HG03442 (cell line): Measurements from ENCODE around the gene AGPAT2.

ENCODE experiments used
- ATAC-seq: cut with Tn5 transposase; IDR thresholded peaks from one replicate; pipeline ENCODE4 v1.9.1; 2021; ENCODE audit warnings: mild to moderate bottlenecking, moderate library complexity; ENCODE audit not compliant: unreplicated experiment

The AGPAT2 gene

GRCh38 chr9:136703276-136703860, 16.1 kb upstream of the AGPAT2 start:
- no peak for ATAC-seq

DNA sequence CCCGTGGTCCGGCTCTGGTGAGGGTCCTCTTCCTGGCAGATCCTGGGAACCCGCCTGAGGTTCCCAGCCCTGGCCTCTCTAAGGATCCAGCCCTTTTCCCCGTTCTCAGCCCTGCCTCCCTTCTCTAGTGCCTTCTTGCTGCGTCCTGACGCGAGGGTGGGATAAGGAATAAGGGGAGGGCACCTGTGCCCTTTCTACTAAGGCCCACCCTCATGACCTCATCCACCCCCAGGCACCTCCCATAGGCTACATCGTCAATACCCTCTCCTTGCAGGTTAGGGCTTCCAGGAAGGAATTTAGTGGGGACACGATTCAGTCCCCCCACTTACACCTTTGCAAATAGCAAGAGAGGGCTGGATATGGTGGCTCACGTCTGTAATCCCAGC, 14.4 kb upstream of the AGPAT2 start:
- no peak for ATAC-seq

- peak; percentile 68 for ATAC-seq
These were observed 13.9 kb upstream of the AGPAT2 start for GRCh38 chr9:136700959-136701667.

DNA sequence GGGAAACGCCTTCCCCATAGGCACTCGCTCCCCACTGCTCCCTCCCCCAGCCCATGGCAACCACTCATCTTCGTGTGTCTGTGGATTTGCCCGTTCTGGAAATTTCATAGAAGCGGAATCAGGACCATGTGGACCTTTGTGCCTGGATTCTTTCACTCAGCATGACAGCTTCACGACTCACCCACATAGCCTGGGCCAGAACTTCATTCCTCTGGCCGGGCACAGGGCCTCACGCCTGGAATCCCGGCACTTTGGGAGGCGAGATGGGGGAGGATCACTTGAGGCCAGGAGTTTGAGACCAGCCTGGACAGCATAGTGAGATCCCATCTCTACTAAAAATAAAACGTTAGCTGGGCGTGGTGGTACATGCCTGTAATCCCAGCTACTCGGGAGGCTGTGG, 13.0 kb upstream of the AGPAT2 start:
- no peak for ATAC-seq

DNA sequence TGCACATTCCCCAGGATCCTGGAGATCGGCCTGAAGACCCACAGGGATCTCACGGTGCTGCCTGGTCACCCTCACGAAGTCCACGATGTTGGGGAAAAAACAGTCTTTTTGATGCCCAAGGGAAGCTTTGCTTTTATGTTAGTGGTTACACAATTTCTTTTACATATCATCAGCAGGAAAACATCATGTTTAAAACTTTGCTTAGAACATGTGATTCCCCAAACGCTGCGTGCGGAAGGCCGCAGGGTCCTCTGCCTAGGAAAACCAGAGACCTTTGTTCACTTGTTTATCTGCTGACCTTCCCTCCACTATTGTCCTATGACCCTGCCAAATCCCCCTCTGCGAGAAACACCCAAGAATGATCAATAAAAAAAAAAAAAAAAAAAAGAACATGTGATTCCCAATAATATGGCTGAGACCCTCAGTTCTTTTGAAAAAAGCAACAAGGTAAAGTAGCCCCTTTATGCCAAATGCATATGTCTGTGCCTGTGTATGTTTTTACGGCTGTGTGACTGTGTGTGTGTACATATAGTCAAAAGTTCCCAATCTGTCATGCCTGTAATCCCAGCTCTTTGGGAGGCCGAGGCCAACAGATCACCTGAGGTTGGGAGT, 11.5 kb upstream of the AGPAT2 start:
- ATAC-seq, result no peak

GRCh38 chr9:136697821-136698526, 10.7 kb upstream of the AGPAT2 start:
- ATAC-seq, result no peak

GRCh38 chr9:136697146-136697820, 10.0 kb upstream of the AGPAT2 start:
- ATAC-seq, result no peak

DNA sequence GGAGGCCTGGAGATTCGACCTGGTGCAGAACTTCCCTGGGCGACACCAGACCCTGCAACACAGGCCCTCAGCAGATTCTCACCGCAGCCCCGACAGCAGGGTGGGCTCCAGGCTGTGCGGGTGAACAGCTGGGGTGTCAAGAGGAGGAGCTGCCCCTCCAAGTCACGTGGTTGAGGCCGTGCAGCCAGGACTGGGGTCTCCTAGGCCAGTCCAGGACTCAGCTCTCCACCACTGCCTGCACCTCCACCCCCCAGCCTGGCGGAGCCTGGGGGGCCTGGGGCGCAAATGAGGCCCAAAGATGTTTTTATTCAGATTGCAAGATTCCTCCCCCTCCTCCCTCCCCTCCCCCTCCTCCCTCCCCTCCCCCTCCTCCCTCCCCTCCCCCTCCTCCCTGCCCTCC, 9.2 kb upstream of the AGPAT2 start:
- ATAC-seq, result no peak

GRCh38 chr9:136695955-136696354, 8.7 kb upstream of the AGPAT2 start:
- no peak for ATAC-seq

GRCh38 chr9:136695435-136695895, 8.2 kb upstream of the AGPAT2 start:
- no peak for ATAC-seq

DNA sequence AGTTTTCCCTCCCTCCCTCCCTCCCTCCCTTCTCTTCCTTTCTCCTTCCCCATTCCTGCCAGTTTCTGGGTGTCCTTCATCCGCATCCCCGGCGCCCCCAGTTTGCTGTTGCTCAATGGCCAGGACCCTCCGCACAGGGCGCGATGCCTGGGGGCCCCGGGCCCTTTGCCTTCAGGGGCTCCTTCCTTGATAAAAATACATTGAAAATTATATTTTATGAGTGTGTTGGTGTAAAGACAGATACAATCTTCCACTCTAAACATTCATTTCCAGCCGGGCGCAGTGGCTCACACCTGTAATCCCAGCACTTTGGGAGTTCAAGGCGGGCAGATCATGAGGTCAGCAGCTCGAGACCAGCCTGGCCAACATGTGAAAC, 7.6 kb upstream of the AGPAT2 start:
- no peak for ATAC-seq

DNA sequence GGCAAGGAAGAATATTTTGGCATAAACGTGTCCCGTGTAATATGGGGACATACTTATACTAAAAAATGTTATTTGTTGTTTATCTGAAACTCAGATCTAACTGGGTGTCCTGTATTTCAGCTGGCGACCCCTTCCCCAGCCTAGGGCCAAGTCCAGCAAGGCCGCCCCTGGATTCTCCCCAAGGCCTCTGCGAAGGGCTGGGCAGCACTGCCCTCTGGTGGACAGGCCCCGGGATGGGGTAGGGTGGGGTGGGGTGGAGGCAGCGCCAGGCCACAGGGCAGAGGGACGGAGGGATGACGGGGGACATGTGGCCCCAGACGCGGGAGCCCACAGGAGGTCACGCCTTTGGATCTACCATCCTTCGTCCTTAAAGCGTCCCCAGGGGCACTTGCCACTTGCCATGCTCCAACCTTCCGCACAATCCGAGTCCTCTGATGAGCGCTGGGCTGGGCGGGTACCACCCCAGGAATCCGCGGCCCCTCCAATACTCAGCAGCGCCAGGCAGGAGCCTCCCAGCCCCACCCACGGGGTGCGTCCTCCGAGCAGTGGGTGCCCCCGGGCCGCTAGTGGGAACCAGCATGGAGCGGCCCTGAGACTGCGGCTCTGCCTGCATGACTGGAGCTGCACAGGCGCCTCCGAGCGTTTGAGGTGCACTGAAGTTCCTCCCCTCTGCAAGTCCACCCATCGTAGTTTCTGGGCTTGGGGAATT, 7.1 kb upstream of the AGPAT2 start:
- ATAC-seq, result no peak

DNA sequence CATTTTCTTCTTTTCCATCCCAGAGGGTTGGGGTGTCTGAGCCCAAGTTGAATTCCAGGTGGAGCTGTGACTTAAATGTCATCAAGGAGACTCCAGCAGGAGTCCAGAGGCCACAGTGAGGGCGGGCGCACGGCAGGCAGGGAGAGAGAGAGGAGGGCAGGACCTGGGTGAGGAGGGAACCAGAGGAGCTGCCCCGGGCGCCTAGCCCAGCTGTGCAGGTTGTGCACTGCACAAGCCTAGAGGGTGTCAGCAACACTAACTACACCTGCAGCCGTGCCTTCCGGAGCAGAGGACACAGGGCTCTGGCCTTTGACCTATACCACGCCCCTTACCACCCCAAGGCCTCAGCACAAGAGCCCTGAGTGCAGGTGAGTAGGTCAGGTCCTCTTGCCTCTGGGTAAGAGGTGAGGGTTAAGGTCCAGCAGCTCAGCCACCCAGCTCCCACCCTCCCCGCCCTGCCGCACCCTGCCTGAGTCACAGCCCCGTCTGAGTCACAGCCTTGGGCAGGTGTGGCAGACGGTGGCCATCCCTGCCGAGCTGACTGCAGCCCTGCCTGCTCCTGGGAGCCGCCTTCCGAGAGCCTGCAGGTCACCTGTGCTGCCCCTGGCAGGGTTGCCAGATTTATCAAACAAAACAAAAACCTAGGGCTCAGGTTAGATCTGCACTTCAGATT, 6.4 kb upstream of the AGPAT2 start:
- ATAC-seq, result no peak

DNA sequence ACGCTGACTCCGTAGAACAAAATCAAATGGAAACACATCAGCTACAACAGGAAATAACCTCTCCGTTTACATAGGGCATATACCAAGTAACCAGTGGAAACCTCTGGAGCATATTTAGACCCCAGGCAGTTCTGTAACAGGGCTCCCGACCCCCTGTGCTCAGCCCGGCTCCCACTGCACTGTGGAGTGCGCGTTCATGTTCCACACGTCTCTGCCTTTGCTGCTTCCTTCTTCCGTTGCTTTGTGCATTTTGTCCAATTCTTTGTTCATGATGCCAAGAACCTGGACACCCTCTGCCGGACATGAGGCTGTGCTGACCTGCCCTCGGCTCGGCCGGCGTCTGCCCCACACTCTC, 5.9 kb upstream of the AGPAT2 start:
- ATAC-seq, result no peak

- ATAC-seq, result no peak
These were observed 5.2 kb upstream of the AGPAT2 start for GRCh38 chr9:136692185-136693134.

GRCh38 chr9:136691316-136692184, 4.3 kb upstream of the AGPAT2 start:
- no peak for ATAC-seq

DNA sequence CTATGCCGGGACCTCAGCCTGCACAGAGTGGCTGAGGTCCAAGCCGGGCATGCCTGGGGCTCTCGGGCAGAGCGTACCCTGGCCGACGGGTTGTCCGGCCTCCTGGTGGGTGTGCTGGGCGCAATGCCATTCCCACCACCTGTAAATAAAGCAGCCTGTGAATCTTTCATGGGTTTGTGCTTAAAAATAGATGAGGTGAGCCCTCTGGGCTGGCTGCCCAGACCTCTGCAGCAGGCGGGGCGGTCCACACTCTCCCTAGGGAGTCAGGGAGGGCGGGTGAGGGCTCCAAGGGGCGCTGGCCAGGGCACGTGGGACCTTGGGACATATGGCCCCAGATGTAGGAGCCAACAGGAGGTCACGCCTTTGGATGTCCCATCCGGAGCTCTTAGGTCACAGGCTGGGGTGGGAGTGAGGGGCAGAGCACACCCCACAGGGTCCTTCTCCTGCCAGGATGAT, 3.6 kb upstream of the AGPAT2 start:
- no peak for ATAC-seq
